Ovary (tissue), 3 donors: ENCODE results near the gene GABRA4.

Source experiments
- EP300 ChIP-seq: sonication (generic); formaldehyde crosslinking; IDR thresholded peaks from one replicate; pipeline ENCODE4 v1.6.1; 2017; ENCODE audit warnings: antibody characterized with exemption
- POLR2A ChIP-seq: fragments of 450-650 bp; IDR thresholded peaks from one replicate; pipeline ENCODE4 v1.6.1; 2017; ENCODE audit warnings: antibody characterized with exemption, mild to moderate bottlenecking, moderate library complexity
- TF ChIP-seq, protein P1 (sequence below), 3 donors: fragments of 450-650 bp in 2 of 3; fragments of 200-600 bp in 1 of 3; IDR thresholded peaks; one replicate each; pipeline versions ENCODE4 v1.5.1 to v1.8.0; 2016 to 2022; ENCODE audit warnings: antibody characterized with exemption in 3 of 3, mild to moderate bottlenecking in 1 of 3
- donor health status: DM: no; HTN: no; CAD: no.

DNA sequence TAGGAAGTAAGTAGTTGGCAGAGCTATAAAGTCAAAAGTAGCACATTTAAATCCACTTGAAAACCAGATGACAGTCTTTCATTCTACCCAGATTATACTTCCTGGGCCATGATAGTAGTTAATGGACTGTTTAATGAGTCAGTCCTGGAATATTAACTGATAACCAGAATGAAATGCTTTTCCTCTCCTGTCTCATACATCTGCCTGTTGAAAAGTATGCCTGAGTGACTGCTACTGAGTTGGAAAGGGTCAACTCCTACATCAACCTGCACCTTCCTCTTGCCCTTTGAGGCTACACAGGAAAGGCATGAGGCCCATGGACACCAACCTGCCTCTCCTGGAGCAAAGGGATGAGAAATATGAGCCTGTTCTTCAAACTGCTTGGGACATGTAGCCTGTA is 48.3 kb downstream of the GABRA4 start:
- TF ChIP-seq, protein P1, sequence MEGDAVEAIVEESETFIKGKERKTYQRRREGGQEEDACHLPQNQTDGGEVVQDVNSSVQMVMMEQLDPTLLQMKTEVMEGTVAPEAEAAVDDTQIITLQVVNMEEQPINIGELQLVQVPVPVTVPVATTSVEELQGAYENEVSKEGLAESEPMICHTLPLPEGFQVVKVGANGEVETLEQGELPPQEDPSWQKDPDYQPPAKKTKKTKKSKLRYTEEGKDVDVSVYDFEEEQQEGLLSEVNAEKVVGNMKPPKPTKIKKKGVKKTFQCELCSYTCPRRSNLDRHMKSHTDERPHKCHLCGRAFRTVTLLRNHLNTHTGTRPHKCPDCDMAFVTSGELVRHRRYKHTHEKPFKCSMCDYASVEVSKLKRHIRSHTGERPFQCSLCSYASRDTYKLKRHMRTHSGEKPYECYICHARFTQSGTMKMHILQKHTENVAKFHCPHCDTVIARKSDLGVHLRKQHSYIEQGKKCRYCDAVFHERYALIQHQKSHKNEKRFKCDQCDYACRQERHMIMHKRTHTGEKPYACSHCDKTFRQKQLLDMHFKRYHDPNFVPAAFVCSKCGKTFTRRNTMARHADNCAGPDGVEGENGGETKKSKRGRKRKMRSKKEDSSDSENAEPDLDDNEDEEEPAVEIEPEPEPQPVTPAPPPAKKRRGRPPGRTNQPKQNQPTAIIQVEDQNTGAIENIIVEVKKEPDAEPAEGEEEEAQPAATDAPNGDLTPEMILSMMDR (IDR thresholded peaks at IDR 0.05), result no peak
- TF ChIP-seq EP300 (no peak), POLR2A (no peak)
